Fibroblast of lung (primary cell): ENCODE results near the gene POLR2I. TPM values are rescaled to one million over a fixed set of nuclear protein-coding genes. Genes with fewer than 3 reads are reported as not detected.
"Not testable (repeated sequence)": the region's sequence is repeated elsewhere in the genome, so short reads cannot be mapped to it uniquely, and the experiment has no call there.

Source experiments
- DNase-seq, 2 donors: peaks; one replicate each; pipeline versions ENCODE4 v3.0.0 to v3.0.0-alpha.2; 2010; ENCODE audit warnings: low read depth in 2 of 2
- H2AFZ ChIP-seq: 2 replicates; pipeline ENCODE4 v1.5.1; 2012; ENCODE audit warnings: low read length, control low read depth, inconsistent platforms
- H3K27ac ChIP-seq: 2 replicates; pipeline ENCODE4 v1.5.1; 2011; ENCODE audit warnings: low read length, control low read depth; ENCODE audit not compliant: insufficient read depth
- H3K27me3 ChIP-seq: 2 replicates; pipeline ENCODE4 v1.5.1; 2011; ENCODE audit warnings: mild to moderate bottlenecking, low read length; ENCODE audit not compliant: control insufficient read depth, insufficient read depth
- H3K36me3 ChIP-seq: 2 replicates; pipeline ENCODE4 v1.5.1; 2011; ENCODE audit warnings: low read length; ENCODE audit not compliant: control insufficient read depth, insufficient read depth
- H3K4me1 ChIP-seq: 2 replicates; pipeline ENCODE4 v1.5.1; 2011; ENCODE audit warnings: low read length; ENCODE audit not compliant: control insufficient read depth, insufficient read depth; ENCODE audit errors: extremely low read depth
- H3K4me2 ChIP-seq: 2 replicates; pipeline ENCODE4 v1.5.1; 2011; ENCODE audit warnings: low read length, control low read depth; ENCODE audit not compliant: insufficient read depth; ENCODE audit errors: extremely low read depth
- H3K4me3 ChIP-seq, 4 experiments: fragments of 200-600 bp in 1 of 4; sonication (generic) in 1 of 4; replicated peaks in 1 of 4; 2 replicates each; pipeline ENCODE4 v1.5.1; 2011 to 2016; ENCODE audit warnings: low read length in 4 of 4, low read depth in 3 of 4, mild to moderate bottlenecking in 3 of 4, control low read depth in 2 of 4, inconsistent platforms in 1 of 4, mixed read lengths in 1 of 4; ENCODE audit not compliant: insufficient read depth in 1 of 4; ENCODE audit errors: control extremely low read depth in 1 of 4
- H3K79me2 ChIP-seq: 2 replicates; pipeline ENCODE4 v1.5.1; 2012; ENCODE audit warnings: mild to moderate bottlenecking, low read length, inconsistent platforms; ENCODE audit not compliant: control insufficient read depth, insufficient read depth
- H3K9ac ChIP-seq: 2 replicates; pipeline ENCODE4 v1.5.1; 2011; ENCODE audit warnings: mild to moderate bottlenecking, low read length, control low read depth; ENCODE audit not compliant: insufficient read depth
- H3K9me3 ChIP-seq: 2 replicates; pipeline ENCODE4 v1.5.1; 2012; ENCODE audit warnings: low read depth, low read length; ENCODE audit not compliant: control insufficient read depth, insufficient read depth
- H4K20me1 ChIP-seq: 2 replicates; pipeline ENCODE4 v1.5.1; 2011; ENCODE audit warnings: low read length; ENCODE audit not compliant: control insufficient read depth, insufficient read depth; ENCODE audit errors: extremely low read depth
- CTCF ChIP-seq, 2 donors: IDR thresholded peaks in 1 of 2; conservative IDR thresholded peaks in 1 of 2; 1 replicate in 1 of 2; 2 replicates in 1 of 2; pipeline ENCODE4 v1.5.1; 2011 to 2012; ENCODE audit warnings: low read length in 2 of 2, control low read depth in 1 of 2, inconsistent platforms in 1 of 2, low read depth in 1 of 2, mild to moderate bottlenecking in 1 of 2
- EZH2 ChIP-seq: IDR thresholded peaks from 2 replicates; pipeline ENCODE4 v1.5.1; 2012; ENCODE audit warnings: low read length, control low read depth, mild to moderate bottlenecking; ENCODE audit errors: missing control alignments
- polyA plus RNA-seq, 2 donors: library from polyadenylated mRNA; depleted of rRNA in 1 of 2; stranded (reverse) in 1 of 2; unstranded in 1 of 2; fragments of >200 nt; gene quantifications; 2 replicates each; pipeline ENCODE4 v1.2.1, GENCODE V29; 2011 to 2012; ENCODE audit warnings: missing spikeins in 1 of 2
- total RNA-seq: library from RNA; depleted of rRNA; stranded (reverse); fragments of >200 nt; gene quantifications from 2 replicates; pipeline ENCODE4 v1.2.1, GENCODE V29; 2014

Gene POLR2I
- total and polyA plus RNA-seq, 2 donors (not counting 1 experiment from before 2014, with no cell fraction given) = 36.1 to 97.6 TPM

GRCh38 chr19:36073121-36073876 is 41.4 kb downstream of the POLR2I start:
- no peaks in the 10 kb centered on the region for H3K79me2 ChIP-seq
- H3K27ac ChIP-seq = no peak overlapping the region
- DNase-seq = no peak
- no peak overlapping the region for H3K4me2 ChIP-seq
- no peaks in the 10 kb centered on the region for H4K20me1 ChIP-seq
- H3K36me3 ChIP-seq = peaks cover 2% of the 10 kb centered on the region
- TF ChIP-seq EZH2 (no peak), CTCF (conservative IDR thresholded peaks at IDR 0.05 in 1 of 2, IDR thresholded peaks at IDR 0.05 in 1 of 2; ENCODE audit: low read depth in 1 of 2, low read length in 2 of 2) (no peak)
- peaks cover 2% of the 10 kb centered on the region for H3K4me1 ChIP-seq
- H2AFZ ChIP-seq = no peak overlapping the region
- H3K27me3 ChIP-seq = no peaks in the 10 kb centered on the region
- no peak overlapping the region for H3K4me3 ChIP-seq
- H3K9me3 ChIP-seq = no peaks in the 10 kb centered on the region
- H3K9ac ChIP-seq = no peak overlapping the region

GRCh38 chr19:36072081-36072480 is 42.6 kb downstream of the POLR2I start:
- Histone ChIP-seq H3K4me2 (no peak overlapping the region), H3K9me3 (no peaks in the 10 kb centered on the region), H3K4me1 (peaks cover 2% of the 10 kb centered on the region), H3K9ac (no peak overlapping the region), H3K27me3 (no peaks in the 10 kb centered on the region), H3K36me3 (peaks cover 6% of the 10 kb centered on the region), H3K27ac (no peak overlapping the region), H4K20me1 (no peaks in the 10 kb centered on the region), H3K79me2 (no peaks in the 10 kb centered on the region), H2AFZ (no peak overlapping the region), H3K4me3 (no peak overlapping the region)
- no peak for DNase-seq
- TF ChIP-seq CTCF (conservative IDR thresholded peaks at IDR 0.05 in 1 of 2, IDR thresholded peaks at IDR 0.05 in 1 of 2; ENCODE audit: low read depth in 1 of 2, low read length in 2 of 2) = no peak
- TF ChIP-seq EZH2 = no peak

- not testable (repeated sequence) for H3K4me1 ChIP-seq, H3K27ac ChIP-seq, H3K4me3 ChIP-seq, H2AFZ ChIP-seq, H3K79me2 ChIP-seq, H3K36me3 ChIP-seq, DNase-seq, H3K9me3 ChIP-seq, H4K20me1 ChIP-seq, H3K27me3 ChIP-seq, H3K4me2 ChIP-seq, H3K9ac ChIP-seq
Observed at GRCh38 chr19:36068810-36069499, 45.7 kb downstream of the POLR2I start.
